Bronchial epithelial cell (primary cell): Measurements from ENCODE around the gene FGF2. TPM values are rescaled to one million over a fixed set of nuclear protein-coding genes. Genes with fewer than 3 reads are reported as not detected.

Source experiments
- DNase-seq: peaks from one replicate; pipeline ENCODE4 v3.0.0-alpha.2; 2010; ENCODE audit warnings: low read depth
- FAIRE-seq: peaks from 2 replicates; lab custom pipeline; 2011; peaks lifted over from hg19 to GRCh38; lab: Jason Lieb, UNC
- H3K27me3 ChIP-seq: 2 replicates; pipeline ENCODE4 v1.5.1; 2011; ENCODE audit warnings: low read length; ENCODE audit not compliant: control insufficient read depth, insufficient read depth
- H3K36me3 ChIP-seq: 2 replicates; pipeline ENCODE4 v1.5.1; 2011; ENCODE audit warnings: low read length; ENCODE audit not compliant: control insufficient read depth, insufficient read depth
- H3K4me3 ChIP-seq: 2 replicates; pipeline ENCODE4 v1.5.1; 2011; ENCODE audit warnings: mild to moderate bottlenecking, low read depth, low read length, control low read depth
- CTCF ChIP-seq: IDR thresholded peaks from 2 replicates; pipeline ENCODE4 v1.5.1; 2011; ENCODE audit warnings: mild to moderate bottlenecking, moderate library complexity, low read length, control low read depth, inconsistent platforms; ENCODE audit not compliant: insufficient read depth, severe bottlenecking
- total RNA-seq: library from RNA; depleted of rRNA; stranded (reverse); fragments of >200 nt; gene quantifications from 2 replicates; pipeline ENCODE4 v1.2.1, GENCODE V29; 2014

FGF2 gene
- total RNA-seq, 1 donor from 2014 or later: 9.2 TPM

- no peak overlapping the region for H3K4me3 ChIP-seq
- H3K27me3 ChIP-seq: no peaks in the 10 kb centered on the region
- no peak for TF ChIP-seq CTCF
- H3K36me3 ChIP-seq: no peaks in the 10 kb centered on the region
- FAIRE-seq: no peak
- DNase-seq: no peak
Measured at GRCh38 chr4:122901247-122902010, 74.8 kb downstream of the FGF2 start.

GRCh38 chr4:122903766-122904288, 77.2 kb downstream of the FGF2 start:
- no peak for FAIRE-seq

GRCh38 chr4:122906859-122907305, 80.3 kb downstream of the FGF2 start:
- H3K27me3 ChIP-seq: no peaks in the 10 kb centered on the region
- TF ChIP-seq CTCF: no peak
- no peaks in the 10 kb centered on the region for H3K36me3 ChIP-seq
- no peak for FAIRE-seq
- DNase-seq: no peak
- H3K4me3 ChIP-seq: no peak overlapping the region

More at GRCh38 chr4:122903766-122904288, 77.2 kb downstream of the FGF2 start:
- no peak overlapping the region for H3K4me3 ChIP-seq
- no peaks in the 10 kb centered on the region for H3K36me3 ChIP-seq
- DNase-seq: no peak
- no peak for TF ChIP-seq CTCF
- H3K27me3 ChIP-seq: no peaks in the 10 kb centered on the region

GRCh38 chr4:122908223-122908622, 81.6 kb downstream of the FGF2 start:
- no peaks in the 10 kb centered on the region for H3K36me3 ChIP-seq
- no peak overlapping the region for H3K4me3 ChIP-seq
- FAIRE-seq: no peak
- no peaks in the 10 kb centered on the region for H3K27me3 ChIP-seq
- TF ChIP-seq CTCF: no peak
- DNase-seq: no peak

GRCh38 chr4:122909683-122910082, 83.1 kb downstream of the FGF2 start:
- FAIRE-seq: no peak
- no peak for DNase-seq
- Histone ChIP-seq H3K4me3 (no peak overlapping the region), H3K36me3 (no peaks in the 10 kb centered on the region), H3K27me3 (no peaks in the 10 kb centered on the region)
- TF ChIP-seq CTCF: no peak

GRCh38 chr4:122911588-122911987, 85.0 kb downstream of the FGF2 start:
- no peak overlapping the region for H3K4me3 ChIP-seq
- TF ChIP-seq CTCF: no peak
- no peaks in the 10 kb centered on the region for H3K27me3 ChIP-seq
- H3K36me3 ChIP-seq: no peaks in the 10 kb centered on the region
- FAIRE-seq: no peak
- DNase-seq: no peak
